Small intestine (tissue), 7 donors: Measurements from ENCODE around the gene AP3S2. TPM values are rescaled to one million over a fixed set of nuclear protein-coding genes. Genes with fewer than 3 reads are reported as not detected.

Experiments used
- DNase-seq, 2 donors: peaks; one replicate each; pipeline versions ENCODE4 v3.0.0 to v3.0.0-alpha.2; 2013
- FAIRE-seq: peaks from 2 replicates; lab custom pipeline; 2012; peaks lifted over from hg19 to GRCh38; lab: Jason Lieb, UNC
- H3K27ac ChIP-seq, 3 donors: one replicate each; pipeline ENCODE4 v1.5.1; 2013; ENCODE audit warnings: low read length in 2 of 3, mild to moderate bottlenecking in 2 of 3, control low read depth in 1 of 3, inconsistent platforms in 1 of 3, low read depth in 1 of 3, moderate library complexity in 1 of 3
- H3K27me3 ChIP-seq, 3 donors: one replicate each; pipeline ENCODE4 v1.6.1; 2013; ENCODE audit warnings: low read length in 3 of 3, inconsistent platforms in 1 of 3; ENCODE audit not compliant: control insufficient read depth in 3 of 3, insufficient read depth in 3 of 3
- H3K36me3 ChIP-seq, 3 donors: one replicate each; pipeline ENCODE4 v1.6.1; 2013; ENCODE audit warnings: low read length in 3 of 3, inconsistent platforms in 1 of 3, low read depth in 1 of 3, mild to moderate bottlenecking in 1 of 3, moderate library complexity in 1 of 3; ENCODE audit not compliant: control insufficient read depth in 3 of 3, insufficient read depth in 2 of 3
- H3K4me1 ChIP-seq, 3 donors: one replicate each; pipeline ENCODE4 v1.6.1; 2013; ENCODE audit warnings: low read length in 2 of 3, inconsistent platforms in 1 of 3, low read depth in 1 of 3, mild to moderate bottlenecking in 1 of 3, moderate library complexity in 1 of 3; ENCODE audit not compliant: control insufficient read depth in 3 of 3, insufficient read depth in 2 of 3
- H3K4me3 ChIP-seq, 3 donors: one replicate each; pipeline ENCODE4 v1.5.1; 2013; ENCODE audit warnings: low read length in 3 of 3, control low read depth in 1 of 3, inconsistent platforms in 1 of 3, low read depth in 1 of 3, mild to moderate bottlenecking in 1 of 3, moderate library complexity in 1 of 3
- H3K9me3 ChIP-seq, 2 donors: one replicate each; pipeline ENCODE4 v1.6.1; 2013; ENCODE audit warnings: low read depth in 1 of 2, low read length in 1 of 2; ENCODE audit not compliant: control insufficient read depth in 2 of 2, insufficient read depth in 1 of 2
- WGBS, 3 donors: extraction: QIAGEN DNeasy Blood & Tissue Kit; methylation state at CpG; one replicate each; pipeline ENCODE4 v1.1.7; 2013; 5-methylcytosine and 5-hydroxymethylcytosine counted together
- polyA plus RNA-seq, 4 donors: library from polyadenylated mRNA; stranded (reverse) in 3 of 4; unstranded in 1 of 4; fragments of 200-250 nt in 3 of 4; fragments of 120-200 nt in 1 of 4; gene quantifications; one replicate each; pipeline versions ENCODE4 v1.2.1 to v1.2.3, GENCODE V29; 2013
- donor health status: healthy with polysubstance abuse.
- donor health status: control.
- donor health status: control.
- donor health status: Bipolar disorder and iron deficiency.
- donor health status: healthy.

AP3S2 gene
- polyA plus RNA-seq, 4 donors, result 22.7 to 33.3 (median 27.6) TPM

- no peaks in the 10 kb centered on the region for H3K9me3 ChIP-seq
- no peak for DNase-seq
- H3K27ac ChIP-seq, result no peak overlapping the region
- H3K4me1 ChIP-seq, result peaks cover 0 to 17% (median 4%) of the 10 kb centered on the region in 3 donors
- H3K4me3 ChIP-seq, result no peak overlapping the region
- H3K27me3 ChIP-seq, result no peaks in the 10 kb centered on the region
- peaks cover 2 to 74% (median 4%) of the 10 kb centered on the region in 3 donors for H3K36me3 ChIP-seq
- no peak for FAIRE-seq
- WGBS, 3 donors, result 88 to 94% (median 91%) methylated on average over 16 of the region's 16 CpGs
Measured at GRCh38 chr15:89908226-89908625, 14.4 kb upstream of the AP3S2 start.

- Histone ChIP-seq H3K36me3 (peaks cover 2 to 77% (median 4%) of the 10 kb centered on the region in 3 donors), H3K27me3 (no peaks in the 10 kb centered on the region), H3K4me3 (no peak overlapping the region), H3K27ac (no peak overlapping the region), H3K9me3 (no peaks in the 10 kb centered on the region), H3K4me1 (peaks cover 0 to 14% (median 0%) of the 10 kb centered on the region in 3 donors)
- no peak for DNase-seq
- 87 to 94% (median 91%) methylated on average over 7 of the region's 7 CpGs for WGBS, 3 donors
- FAIRE-seq, result no peak
Measured at GRCh38 chr15:89907289-89907688, 13.5 kb upstream of the AP3S2 start.

- Histone ChIP-seq H3K9me3 (no peaks in the 10 kb centered on the region), H3K27ac (no peak overlapping the region), H3K27me3 (no peaks in the 10 kb centered on the region), H3K36me3 (peaks cover 6 to 90% (median 9%) of the 10 kb centered on the region in 3 donors), H3K4me3 (no peak overlapping the region), H3K4me1 (peaks cover 0 to 4% (median 0%) of the 10 kb centered on the region in 3 donors)
- DNase-seq (no peak), FAIRE-seq (no peak)
- WGBS, 3 donors, result 92 to 98% (median 93%) methylated on average over 5 of the region's 5 CpGs
Measured at GRCh38 chr15:89905846-89906378, 12.1 kb upstream of the AP3S2 start.

GRCh38 chr15:89904519-89904918 is 10.7 kb upstream of the AP3S2 start:
- Histone ChIP-seq H3K27me3 (no peaks in the 10 kb centered on the region), H3K36me3 (peaks cover 6 to 82% (median 9%) of the 10 kb centered on the region in 3 donors), H3K9me3 (no peaks in the 10 kb centered on the region), H3K27ac (no peak overlapping the region), H3K4me1 (no peaks in the 10 kb centered on the region), H3K4me3 (no peak overlapping the region)
- FAIRE-seq, result no peak
- WGBS, 3 donors, result 63 to 84% (median 77%) methylated on average over 5 of the region's 5 CpGs
- DNase-seq, result no peak

GRCh38 chr15:89903858-89904130 is 10.0 kb upstream of the AP3S2 start:
- WGBS, 3 donors, result 91 to 96% (median 93%) methylated on average over 11 of the region's 11 CpGs
- Histone ChIP-seq H3K27ac (no peak overlapping the region), H3K4me3 (no peak overlapping the region), H3K4me1 (peaks cover 0 to 7% (median 0%) of the 10 kb centered on the region in 3 donors), H3K9me3 (no peaks in the 10 kb centered on the region), H3K27me3 (no peaks in the 10 kb centered on the region), H3K36me3 (peaks cover 6 to 75% (median 9%) of the 10 kb centered on the region in 3 donors)
- no peak for DNase-seq
- no peak for FAIRE-seq

GRCh38 chr15:89903015-89903857 is 9.4 kb upstream of the AP3S2 start:
- no peaks in the 10 kb centered on the region for H3K9me3 ChIP-seq
- DNase-seq (no peak), FAIRE-seq (no peak)
- peaks cover 6 to 69% (median 9%) of the 10 kb centered on the region in 3 donors for H3K36me3 ChIP-seq
- no peaks in the 10 kb centered on the region for H3K27me3 ChIP-seq
- 91 to 94% (median 91%) methylated on average over 15 of the region's 15 CpGs for whole genome bisulfite sequencing, 3 donors
- peaks cover 0 to 9% (median 0%) of the 10 kb centered on the region in 3 donors for H3K4me1 ChIP-seq
- no peak overlapping the region for H3K27ac ChIP-seq
- H3K4me3 ChIP-seq, result no peak overlapping the region

- peaks cover 6 to 46% (median 6%) of the 10 kb centered on the region in 3 donors for H3K36me3 ChIP-seq
- peaks cover 0 to 9% (median 0%) of the 10 kb centered on the region in 3 donors for H3K4me1 ChIP-seq
- no peaks in the 10 kb centered on the region for H3K27me3 ChIP-seq
- FAIRE-seq, result no peak
- H3K27ac ChIP-seq, result no peak overlapping the region
- 71 to 78% (median 75%) methylated on average over 6 of the region's 6 CpGs for WGBS, 3 donors
- no peak overlapping the region for H3K4me3 ChIP-seq
- no peaks in the 10 kb centered on the region for H3K9me3 ChIP-seq
- DNase-seq, result no peak
Measured at GRCh38 chr15:89900849-89901248, 7.1 kb upstream of the AP3S2 start.

- no peaks in the 10 kb centered on the region for H3K9me3 ChIP-seq
- peak overlapping the region in 1 of 3 donors; percentile 42 for H3K27ac ChIP-seq
- DNase-seq (no peak), FAIRE-seq (no peak)
- H3K36me3 ChIP-seq, result peaks cover 6 to 38% (median 6%) of the 10 kb centered on the region in 3 donors
- 88 to 99% (median 93%) methylated on average over 3 of the region's 3 CpGs for WGBS, 3 donors
- no peaks in the 10 kb centered on the region for H3K27me3 ChIP-seq
- H3K4me3 ChIP-seq, result no peak overlapping the region
- peaks cover 0 to 9% (median 0%) of the 10 kb centered on the region in 3 donors for H3K4me1 ChIP-seq
Measured at GRCh38 chr15:89899951-89900567, 6.3 kb upstream of the AP3S2 start.
